GM19035 (cell line): ENCODE results near the gene MIEF2.

Source experiments
- ATAC-seq: cut with Tn5 transposase; IDR thresholded peaks from one replicate; pipeline ENCODE4 v1.9.1; 2021; ENCODE audit not compliant: unreplicated experiment

Gene MIEF2

GRCh38 chr17:18256351-18256750 is 4.1 kb upstream of the MIEF2 start:
- no peak for ATAC-seq

GRCh38 chr17:18256776-18257175 is 3.7 kb upstream of the MIEF2 start:
- ATAC-seq, result no peak

- no peak for ATAC-seq
Observed at GRCh38 chr17:18257268-18257981, 3.0 kb upstream of the MIEF2 start.

- no peak for ATAC-seq
Observed at GRCh38 chr17:18257982-18258355, 2.5 kb upstream of the MIEF2 start.

GRCh38 chr17:18258356-18259038 is 2.0 kb upstream of the MIEF2 start, which contains the start of gene FLII:
FLII (minus strand) TSS chr17:18258738; CDS start chr17:18258690, 48 bp downstream.
- ATAC-seq, result no peak

- no peak for ATAC-seq
Observed at GRCh38 chr17:18259621-18260331, 686 bp upstream of the MIEF2 start.

- no peak for ATAC-seq
Observed at GRCh38 chr17:18261146-18261515, 669 bp downstream of the MIEF2 start.

- ATAC-seq, result no peak
Observed at GRCh38 chr17:18261659-18262058, 1.2 kb downstream of the MIEF2 start.

GRCh38 chr17:18262111-18262510 is 1.6 kb downstream of the MIEF2 start:
- no peak for ATAC-seq

- no peak for ATAC-seq
Observed at GRCh38 chr17:18262641-18263040, 2.2 kb downstream of the MIEF2 start.

GRCh38 chr17:18263885-18264682 is 3.6 kb downstream of the MIEF2 start:
- no peak for ATAC-seq

GRCh38 chr17:18267366-18267765 is 6.9 kb downstream of the MIEF2 start:
- ATAC-seq, result no peak

- no peak for ATAC-seq
Observed at GRCh38 chr17:18267927-18268711, 7.7 kb downstream of the MIEF2 start.

- no peak for ATAC-seq
Observed at GRCh38 chr17:18270046-18270931, 9.8 kb downstream of the MIEF2 start.

GRCh38 chr17:18277076-18277475 is 16.6 kb downstream of the MIEF2 start:
- ATAC-seq, result no peak

- ATAC-seq, result no peak
Observed at GRCh38 chr17:18278867-18279266, 18.4 kb downstream of the MIEF2 start.

GRCh38 chr17:18280249-18280648 is 19.8 kb downstream of the MIEF2 start:
- no peak for ATAC-seq

GRCh38 chr17:18280766-18281371 is 20.4 kb downstream of the MIEF2 start:
- no peak for ATAC-seq

- no peak for ATAC-seq
Observed at GRCh38 chr17:18281788-18282187, 21.3 kb downstream of the MIEF2 start.
